ENCODE measurements around the gene DDN. TPM values are rescaled to one million over a fixed set of nuclear protein-coding genes. Genes with fewer than 3 reads are reported as not detected.

Gene DDN
- 1 to 10 TPM in 2 of 3 donors, under 1 TPM in 1; 0.57 to 1.4 (median 1.2) TPM for total RNA-seq

DNA sequence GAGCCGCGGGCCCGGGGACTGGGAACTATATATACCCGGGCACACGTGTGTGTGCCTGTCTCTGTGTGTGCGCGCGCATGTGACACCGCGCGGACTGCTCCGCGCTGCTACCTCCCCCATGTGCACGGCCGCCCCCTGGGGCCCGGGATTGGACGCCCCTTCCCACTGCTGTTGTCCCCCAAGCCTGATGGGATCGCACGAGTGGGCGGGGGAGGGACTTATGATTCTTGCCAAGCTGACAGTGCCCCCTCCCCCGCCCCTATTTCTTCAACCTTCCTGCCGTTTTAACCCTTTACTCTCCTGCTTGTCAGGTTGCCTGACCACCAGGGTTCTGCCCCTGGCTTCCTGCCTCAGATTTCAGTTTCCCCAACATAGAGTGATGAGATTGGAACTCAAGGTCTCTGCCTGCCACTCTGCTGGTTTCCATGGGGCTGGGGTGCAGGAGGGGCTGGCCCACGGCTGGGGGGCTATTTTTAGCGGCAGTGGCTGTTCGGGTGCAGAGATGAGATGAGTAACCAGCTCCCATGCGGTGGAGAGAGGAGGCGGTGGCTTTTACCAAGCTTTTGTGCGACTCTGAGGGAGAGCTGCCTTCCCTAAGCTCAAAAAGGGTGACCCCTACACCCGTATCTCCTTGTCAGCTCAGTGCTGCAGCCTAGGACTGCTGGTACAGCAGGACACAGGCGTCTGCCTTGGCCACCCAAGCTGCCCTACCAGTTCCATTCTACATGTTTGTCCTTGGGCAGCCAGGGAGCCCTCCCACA, at the start of gene DDN:
Gene DDN, minus strand, starts transcription at position 5 of the 761 bp plus-strand sequence. CDS start 88 bp downstream, outside the sequence.
- Mint-ChIP-seq H3K27me3 (ENCODE audit: low read depth) (peaks cover 51% of the 10 kb centered on the region), H3K9me3 (no peaks in the 10 kb centered on the region), H3K4me1 (ENCODE audit: low read depth) (peaks cover 33% of the 10 kb centered on the region), H3K36me3 (ENCODE audit: insufficient read depth) (peaks cover 31% of the 10 kb centered on the region), H3K4me3 (peak within 1 kb of the TSS; percentile 59)
- ATAC-seq (peak; percentile 55 to 62), DNase-seq (peak; percentile 38)

GRCh38 chr12:49048953-49049352, 49.8 kb upstream of the DDN start:
- Mint-ChIP-seq H3K9me3 (no peaks in the 10 kb centered on the region), H3K4me1 (ENCODE audit: low read depth) (no peaks in the 10 kb centered on the region), H3K27me3 (ENCODE audit: low read depth) (no peaks in the 10 kb centered on the region), H3K4me3 (no peak overlapping the region), H3K36me3 (ENCODE audit: insufficient read depth) (peaks cover 62% of the 10 kb centered on the region)
- ATAC-seq: no peak
- DNase-seq: no peak

DNA sequence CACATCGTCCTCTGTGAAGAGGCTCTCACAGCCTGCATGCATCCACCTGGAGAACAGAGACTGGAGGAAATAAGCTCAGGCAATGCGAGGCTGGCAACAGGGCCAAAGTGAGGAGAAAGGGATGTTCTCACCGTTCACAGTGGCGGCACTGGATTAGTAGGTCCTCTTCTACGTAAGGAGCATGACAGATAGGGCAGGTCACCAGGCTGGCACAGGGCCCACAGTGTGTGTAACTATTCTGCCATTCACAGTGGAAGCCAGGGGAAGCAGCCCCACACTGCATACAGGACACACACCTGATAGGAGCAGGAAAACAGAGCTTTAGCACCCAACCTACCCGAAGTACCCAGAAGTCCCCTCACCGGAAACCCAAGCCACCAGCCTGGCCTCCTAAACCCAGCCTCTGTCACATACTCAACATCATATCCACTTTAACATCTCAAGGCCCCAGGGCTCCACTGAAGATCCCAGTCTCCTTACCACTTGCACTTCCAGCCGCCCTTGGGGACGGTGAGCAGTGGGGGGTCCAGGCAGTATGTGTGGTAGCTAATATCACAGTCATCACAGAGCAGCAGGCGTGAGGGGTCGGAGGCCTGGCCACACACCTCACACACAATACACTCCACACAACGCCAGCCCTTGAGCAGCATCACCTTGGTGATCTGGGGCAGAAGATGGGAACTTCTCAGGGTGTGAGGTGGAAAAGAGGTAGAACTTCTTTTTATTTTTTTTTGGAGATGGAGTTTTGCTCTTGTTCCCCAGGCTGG, 47.1 kb upstream of the DDN start:
- H3K36me3 Mint-ChIP-seq (ENCODE audit: insufficient read depth): peaks cover 54% of the 10 kb centered on the region
- H3K27me3 Mint-ChIP-seq (ENCODE audit: low read depth): no peaks in the 10 kb centered on the region
- no peak for ATAC-seq
- H3K9me3 Mint-ChIP-seq: no peaks in the 10 kb centered on the region
- H3K4me1 Mint-ChIP-seq (ENCODE audit: low read depth): no peaks in the 10 kb centered on the region
- H3K4me3 Mint-ChIP-seq: no peak overlapping the region
- DNase-seq: no peak

- H3K27me3 Mint-ChIP-seq (ENCODE audit: low read depth): no peaks in the 10 kb centered on the region
- H3K4me1 Mint-ChIP-seq (ENCODE audit: low read depth): no peaks in the 10 kb centered on the region
- H3K9me3 Mint-ChIP-seq: no peaks in the 10 kb centered on the region
- no peak for ATAC-seq
- peaks cover 47% of the 10 kb centered on the region for H3K36me3 Mint-ChIP-seq (ENCODE audit: insufficient read depth)
- H3K4me3 Mint-ChIP-seq: no peak overlapping the region
- DNase-seq: no peak
These were observed 45.5 kb upstream of the DDN start for GRCh38 chr12:49044660-49045059.

GRCh38 chr12:49043856-49044258, 44.7 kb upstream of the DDN start:
- peak; percentile 83 to 84 for ATAC-seq
- Mint-ChIP-seq H3K4me3 (no peak overlapping the region), H3K27me3 (ENCODE audit: low read depth) (no peaks in the 10 kb centered on the region), H3K4me1 (ENCODE audit: low read depth) (no peaks in the 10 kb centered on the region), H3K36me3 (ENCODE audit: insufficient read depth) (peaks cover 46% of the 10 kb centered on the region), H3K9me3 (no peaks in the 10 kb centered on the region)
- peak; percentile 79 for DNase-seq

GRCh38 chr12:49043241-49043640, 44.1 kb upstream of the DDN start:
- peaks cover 41% of the 10 kb centered on the region for H3K36me3 Mint-ChIP-seq (ENCODE audit: insufficient read depth)
- H3K4me1 Mint-ChIP-seq (ENCODE audit: low read depth): no peaks in the 10 kb centered on the region
- no peaks in the 10 kb centered on the region for H3K27me3 Mint-ChIP-seq (ENCODE audit: low read depth)
- no peak overlapping the region for H3K4me3 Mint-ChIP-seq
- H3K9me3 Mint-ChIP-seq: no peaks in the 10 kb centered on the region
- ATAC-seq (no peak), DNase-seq (no peak)

- Mint-ChIP-seq H3K4me3 (no peak overlapping the region), H3K4me1 (ENCODE audit: low read depth) (no peaks in the 10 kb centered on the region), H3K27me3 (ENCODE audit: low read depth) (no peaks in the 10 kb centered on the region), H3K36me3 (ENCODE audit: insufficient read depth) (peaks cover 33% of the 10 kb centered on the region), H3K9me3 (no peaks in the 10 kb centered on the region)
- ATAC-seq: no peak
- no peak for DNase-seq
These were observed 42.8 kb upstream of the DDN start for GRCh38 chr12:49041881-49042484.

DNA sequence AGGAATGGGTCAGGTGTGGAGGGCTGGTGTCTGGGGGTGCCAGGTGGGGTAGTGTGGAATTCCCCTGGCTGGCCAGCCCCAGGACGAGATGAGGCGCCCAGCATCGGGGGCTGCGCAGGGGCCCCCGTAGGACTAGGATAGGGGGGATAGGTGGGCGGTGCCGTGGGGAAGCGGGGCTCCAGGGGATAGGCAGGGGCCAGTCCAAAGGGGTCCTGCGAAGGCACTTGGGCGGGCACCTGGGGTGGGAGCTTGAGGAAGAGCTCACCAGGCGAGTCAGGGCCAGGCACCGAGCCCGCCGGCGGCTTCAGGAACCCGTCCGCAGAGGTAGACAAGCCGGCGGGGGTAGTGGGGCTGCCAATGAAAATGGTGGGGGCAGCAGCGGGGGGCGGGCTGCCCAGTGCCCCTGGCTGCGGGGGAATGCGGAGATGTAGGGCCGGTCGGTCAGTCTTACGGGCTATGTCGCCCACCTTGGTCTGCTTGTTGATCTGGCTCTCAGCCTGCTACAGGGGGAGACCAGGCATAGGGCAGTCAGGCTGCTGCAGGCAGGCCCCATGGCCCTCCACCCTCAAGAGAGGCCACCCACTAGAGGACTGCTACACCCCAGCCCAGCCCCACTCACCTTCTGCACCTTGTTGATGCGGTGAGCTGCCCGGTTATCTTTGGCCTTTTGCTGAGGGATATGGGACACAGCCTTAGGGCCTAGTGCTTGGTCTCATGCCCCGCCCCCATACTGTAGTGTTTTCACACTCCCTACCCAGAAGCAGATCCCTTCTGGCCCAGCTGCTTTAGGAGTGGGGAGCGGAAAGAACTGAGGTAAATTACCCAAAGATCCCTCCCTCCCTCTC, 42.1 kb upstream of the DDN start:
- DNase-seq (no peak), ATAC-seq (no peak)
- no peaks in the 10 kb centered on the region for H3K4me1 Mint-ChIP-seq (ENCODE audit: low read depth)
- H3K36me3 Mint-ChIP-seq (ENCODE audit: insufficient read depth): peaks cover 31% of the 10 kb centered on the region
- H3K4me3 Mint-ChIP-seq: no peak overlapping the region
- H3K9me3 Mint-ChIP-seq: no peaks in the 10 kb centered on the region
- H3K27me3 Mint-ChIP-seq (ENCODE audit: low read depth): no peaks in the 10 kb centered on the region

DNA sequence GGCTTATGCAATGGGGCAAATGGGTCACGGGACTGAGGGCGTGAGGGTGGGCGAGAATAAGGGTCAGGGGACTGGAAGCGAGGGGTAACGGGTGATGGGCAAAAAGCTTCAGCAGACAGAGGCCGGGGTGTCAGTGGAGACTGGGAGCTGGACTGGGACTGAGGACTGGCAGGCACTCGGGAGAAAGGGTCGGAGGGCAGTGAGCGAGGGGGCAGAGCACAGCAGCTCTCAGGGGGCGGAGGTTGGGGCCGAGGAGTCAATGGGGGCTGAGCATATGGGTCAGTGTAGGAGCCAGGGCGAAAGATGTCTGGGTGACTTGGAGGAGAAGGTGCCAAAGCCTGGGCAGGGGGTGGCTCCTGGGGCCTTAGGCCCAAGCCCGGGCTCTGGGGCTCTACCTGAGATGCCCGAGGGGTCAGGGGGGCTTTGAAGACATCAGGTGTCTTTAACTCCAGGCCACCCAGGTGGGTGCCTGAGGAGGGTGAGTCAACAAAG, 41.2 kb upstream of the DDN start:
- ATAC-seq (no peak), DNase-seq (no peak)
- Mint-ChIP-seq H3K4me1 (ENCODE audit: low read depth) (no peaks in the 10 kb centered on the region), H3K4me3 (no peak overlapping the region), H3K27me3 (ENCODE audit: low read depth) (no peaks in the 10 kb centered on the region), H3K9me3 (no peaks in the 10 kb centered on the region), H3K36me3 (ENCODE audit: insufficient read depth) (peaks cover 27% of the 10 kb centered on the region)

DNA sequence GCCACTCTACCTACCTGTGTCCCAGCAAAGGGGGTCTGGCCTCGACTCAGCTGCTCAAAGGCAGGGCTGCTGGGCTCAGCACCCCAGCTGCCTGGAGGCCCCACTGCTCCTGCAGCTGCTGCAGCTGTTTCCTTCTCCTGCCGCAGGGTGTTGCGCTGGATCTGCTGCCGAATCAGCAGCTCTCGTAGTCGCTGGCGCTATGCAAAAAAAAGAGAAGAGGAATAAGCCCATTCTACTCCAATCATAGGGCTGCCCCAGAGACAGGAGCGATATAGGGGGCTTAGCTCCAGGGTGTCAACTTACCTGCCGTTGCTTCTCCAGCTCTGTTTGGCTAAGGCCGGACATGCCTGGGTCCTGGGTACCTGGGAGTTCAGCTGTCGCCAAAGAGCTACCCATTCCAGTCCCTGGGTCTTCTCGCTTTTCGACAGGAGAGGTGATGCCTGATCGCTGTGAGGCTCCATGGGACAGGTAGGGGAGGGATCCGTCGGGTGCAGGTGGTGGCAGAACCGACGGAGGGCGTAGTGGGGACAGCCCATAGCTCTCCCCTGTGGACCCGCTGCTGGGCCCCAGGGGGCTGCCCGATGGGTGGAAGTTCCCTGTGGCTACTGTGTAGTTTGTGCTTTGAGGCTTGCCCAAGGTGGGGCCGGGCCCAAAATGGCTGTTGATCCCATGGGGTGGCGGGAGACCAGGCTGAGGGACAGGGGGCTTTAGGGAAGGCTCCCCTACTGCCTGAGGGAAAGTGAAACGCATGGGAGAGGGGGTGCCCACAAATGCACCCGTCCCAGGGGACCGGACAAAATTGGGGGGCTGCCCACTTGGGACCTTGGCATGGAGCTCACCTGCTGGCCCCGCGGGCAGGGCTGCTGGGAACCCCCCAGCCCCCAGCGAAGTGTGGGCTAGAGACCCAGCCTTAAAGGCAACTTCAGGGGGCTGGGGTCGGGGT, 40.5 kb upstream of the DDN start:
- no peaks in the 10 kb centered on the region for H3K9me3 Mint-ChIP-seq
- H3K4me3 Mint-ChIP-seq: no peak overlapping the region
- DNase-seq (no peak), ATAC-seq (no peak)
- H3K36me3 Mint-ChIP-seq (ENCODE audit: insufficient read depth): peaks cover 23% of the 10 kb centered on the region
- no peaks in the 10 kb centered on the region for H3K27me3 Mint-ChIP-seq (ENCODE audit: low read depth)
- H3K4me1 Mint-ChIP-seq (ENCODE audit: low read depth): no peaks in the 10 kb centered on the region

DNA sequence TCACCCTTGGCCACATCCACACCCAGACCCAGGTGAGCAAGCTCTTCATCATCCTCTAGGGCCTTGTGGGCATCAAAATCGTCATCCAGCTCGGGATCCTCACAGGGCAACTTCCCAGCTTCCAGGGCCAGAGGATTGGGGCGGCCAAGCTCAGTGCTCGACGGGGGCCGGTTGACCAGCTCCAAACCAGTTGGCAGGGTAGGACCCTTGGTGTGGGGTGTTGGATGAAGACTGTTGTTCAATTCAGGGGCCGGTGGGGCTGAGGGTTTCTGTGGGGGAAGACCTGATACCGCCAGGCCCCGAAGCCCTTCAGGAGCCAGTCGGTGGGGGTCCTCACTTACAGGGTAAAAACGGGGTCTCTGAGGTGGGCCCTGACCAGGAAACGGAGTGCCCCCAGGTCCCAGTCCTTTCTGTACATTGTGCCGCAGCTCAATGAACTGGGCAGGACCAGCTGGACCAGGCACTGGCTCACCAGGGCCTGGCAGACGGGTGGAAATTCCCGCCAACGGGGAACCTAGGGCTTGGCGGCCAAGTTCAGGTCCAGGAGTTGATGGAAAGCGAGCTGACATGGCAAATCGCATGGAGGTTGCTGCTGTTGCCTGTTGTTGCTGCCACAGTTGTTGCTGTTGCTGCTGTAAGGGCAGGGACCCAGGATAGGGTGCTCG, 39.2 kb upstream of the DDN start:
- H3K27me3 Mint-ChIP-seq (ENCODE audit: low read depth): no peaks in the 10 kb centered on the region
- DNase-seq (no peak), ATAC-seq (no peak)
- H3K4me1 Mint-ChIP-seq (ENCODE audit: low read depth): no peaks in the 10 kb centered on the region
- H3K36me3 Mint-ChIP-seq (ENCODE audit: insufficient read depth): peaks cover 17% of the 10 kb centered on the region
- H3K4me3 Mint-ChIP-seq: no peak overlapping the region
- no peaks in the 10 kb centered on the region for H3K9me3 Mint-ChIP-seq

GRCh38 chr12:49037947-49038237, 38.7 kb upstream of the DDN start:
- Mint-ChIP-seq H3K4me3 (no peak overlapping the region), H3K4me1 (ENCODE audit: low read depth) (no peaks in the 10 kb centered on the region), H3K9me3 (no peaks in the 10 kb centered on the region), H3K27me3 (ENCODE audit: low read depth) (no peaks in the 10 kb centered on the region), H3K36me3 (ENCODE audit: insufficient read depth) (peaks cover 15% of the 10 kb centered on the region)
- no peak for DNase-seq
- no peak for ATAC-seq

Measured in activated T-cell treated with anti-CD3 and anti-CD28 coated beads, Interleukin-2, amount 50 U/mL, for 4 hours (primary cell).